ENCODE results near the gene BARD1. TPM values are rescaled to one million over a fixed set of nuclear protein-coding genes. Genes with fewer than 3 reads are reported as not detected.

The BARD1 gene
- total and polyA plus RNA-seq, 2 of the 8 experiments (the other 6 are each of a cell fraction or from before 2014, with no cell fraction given), result 11.1 to 29.8 TPM

DNA sequence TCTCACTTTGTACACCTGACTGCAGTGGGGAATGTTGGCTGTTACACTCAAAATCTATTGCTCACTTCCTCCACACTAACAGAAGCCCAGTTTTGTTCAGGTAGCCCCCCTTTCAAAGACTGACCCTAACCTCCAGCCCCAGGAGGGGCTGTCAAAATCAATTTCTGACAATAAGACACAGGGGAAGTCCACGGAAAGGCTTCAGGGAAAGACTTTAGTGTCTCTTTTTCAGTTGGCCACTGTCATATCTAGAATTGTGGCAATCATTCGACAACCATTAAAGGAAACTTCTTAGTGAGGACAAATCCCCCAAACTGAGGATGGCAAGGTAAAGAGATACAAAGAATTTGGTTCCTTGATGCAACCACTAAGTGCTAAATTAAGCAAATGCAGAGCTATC lies 59.0 kb downstream of the BARD1 start:
- no peak overlapping the region for H4K5ac ChIP-seq (ENCODE audit: insufficient read length, low read depth, low read length)
- no peaks in the 10 kb centered on the region; the same call in 1 of the 2 replicates for H3K79me1 ChIP-seq (ENCODE audit: low read depth, low read length)
- H2BK12ac ChIP-seq (ENCODE audit: low read depth, low read length), result no peak overlapping the region
- no peaks in the 10 kb centered on the region for H3K9me3 ChIP-seq (ENCODE audit: insufficient read depth in 2 of 2, low read depth in 1 of 2, low read length in 1 of 2)
- no peak overlapping the region for H2AFZ ChIP-seq (ENCODE audit: low read length)
- no peak overlapping the region for H2BK20ac ChIP-seq (ENCODE audit: low read length)
- H3K18ac ChIP-seq (ENCODE audit: extremely low read depth, low read length), result no peak overlapping the region
- H3K14ac ChIP-seq (ENCODE audit: insufficient read length), result no peak overlapping the region
- H3K27ac ChIP-seq (ENCODE audit: low read depth, low read length), result no peak overlapping the region
- no peak overlapping the region for H3K4me3 ChIP-seq (ENCODE audit: extremely low read depth in 1 of 4, insufficient read depth in 2 of 4, low read depth in 3 of 4, low read length in 4 of 4)
- no peak overlapping the region for H2AK5ac ChIP-seq (ENCODE audit: low read depth, low read length)
- H3K27me3 ChIP-seq (replicated peaks in 1 of 4; ENCODE audit: control insufficient read depth in 3 of 4, extremely low read depth in 1 of 4, insufficient read depth in 3 of 4, low read length in 3 of 4), result no peaks in the 10 kb centered on the region
- WGBS, 2 experiments (ENCODE audit: extremely low coverage in 1 of 2, insufficient coverage in 1 of 2, insufficient read length in 1 of 2, insufficient replicate concordance in 2 of 2, low coverage in 1 of 2, low lambda C conversion rate in 2 of 2, missing lambda C conversion rate in 1 of 2), result 90% methylated on average over 2 of the region's 2 CpGs; no CpG with 5 or more reads in 1 of the 2 experiments
- peaks cover 7 to 47% (median 17%) of the 10 kb centered on the region in 4 experiments; a peak in 7 of 8 replicates for H3K36me3 ChIP-seq (ENCODE audit: control insufficient read depth in 2 of 4, insufficient read depth in 4 of 4, low read length in 3 of 4)
- no peak overlapping the region for H2BK120ac ChIP-seq (replicated peaks; ENCODE audit: low read depth, low read length)
- no peak overlapping the region for H4K91ac ChIP-seq (replicated peaks; ENCODE audit: insufficient read length, low read length)
- H2BK5ac ChIP-seq (ENCODE audit: low read depth, low read length), result no peak overlapping the region
- H3K4me2 ChIP-seq (ENCODE audit: insufficient read depth in 1 of 2, low read depth in 2 of 2, low read length in 2 of 2), result no peak overlapping the region
- H4K20me1 ChIP-seq (replicated peaks in 1 of 2; ENCODE audit: control insufficient read depth in 1 of 2, insufficient read depth in 2 of 2, low read length in 2 of 2), result no peaks in the 10 kb centered on the region
- no peak for DNase-seq (ENCODE audit: low read depth in 1 of 2, low spot score in 2 of 2)
- no peak overlapping the region for H3K56ac ChIP-seq (replicated peaks; ENCODE audit: insufficient read length, low read depth, low read length)
- H3K4me1 ChIP-seq (replicated peaks in 1 of 4; ENCODE audit: control insufficient read depth in 3 of 4, insufficient read depth in 4 of 4, low read length in 3 of 4), result no peaks in the 10 kb centered on the region
- H3K79me2 ChIP-seq (ENCODE audit: control insufficient read depth in 1 of 2, insufficient read depth in 2 of 2, low read length in 2 of 2), result peaks cover 0 to 8% of the 10 kb centered on the region in 2 experiments; a peak in 2 of 4 replicates
- no peak overlapping the region for H4K8ac ChIP-seq (ENCODE audit: extremely low read depth, insufficient read depth, low read length)
- FAIRE-seq, result no peak
- H3K23me2 ChIP-seq (ENCODE audit: low read depth, low read length), result no peaks in the 10 kb centered on the region
- no peak overlapping the region for H3K23ac ChIP-seq (ENCODE audit: insufficient read length)
- H3K4ac ChIP-seq (replicated peaks; ENCODE audit: insufficient read length, low read depth, low read length), result no peak overlapping the region
- H3K9ac ChIP-seq (replicated peaks in 1 of 4; ENCODE audit: extremely low read depth in 1 of 4, low read depth in 3 of 4, low read length in 3 of 4), result no peak overlapping the region
- no peak overlapping the region for H2BK15ac ChIP-seq (ENCODE audit: low read length)
- POLR2A ChIA-PET (ENCODE audit: partially characterized antibody), result interaction anchor here (0.8 to 1.5 kb wide), 2 partner anchors 9 to 58 kb away, joined by 3 to 5 read pairs; no protein-coding TSS in a partner anchor
- CTCF ChIA-PET (ENCODE audit: partially characterized antibody), result no interaction called here
